ENCODE measurements around the gene SYNRG. TPM values are rescaled to one million over a fixed set of nuclear protein-coding genes. Genes with fewer than 3 reads are reported as not detected.

SYNRG gene
- total and polyA plus RNA-seq, 4 donors = 5.9 to 67.4 (median 22.3) TPM

- Histone ChIP-seq H3K9me3 (ENCODE audit: control insufficient read depth in 4 of 4, insufficient read depth in 3 of 4, low read length in 3 of 4) (no peaks in the 10 kb centered on the region), H3K4me3 (no peak overlapping the region), H3K4me1 (ENCODE audit: control insufficient read depth in 5 of 5, insufficient read depth in 5 of 5, low read length in 5 of 5) (peaks cover 0 to 3% (median 0%) of the 10 kb centered on the region in 5 donors), H3K27me3 (ENCODE audit: control insufficient read depth in 3 of 3, insufficient read depth in 3 of 3, low read length in 2 of 3) (no peaks in the 10 kb centered on the region), H3K36me3 (ENCODE audit: control insufficient read depth in 4 of 4, insufficient read depth in 4 of 4, low read length in 4 of 4) (peaks cover 4 to 47% (median 38%) of the 10 kb centered on the region in 4 donors), H3K9ac (ENCODE audit: insufficient read depth in 1 of 2, low read length in 2 of 2) (no peak overlapping the region), H3K27ac (ENCODE audit: low read depth in 1 of 2, low read length in 1 of 2) (no peak overlapping the region)
- TF ChIP-seq, protein P1, sequence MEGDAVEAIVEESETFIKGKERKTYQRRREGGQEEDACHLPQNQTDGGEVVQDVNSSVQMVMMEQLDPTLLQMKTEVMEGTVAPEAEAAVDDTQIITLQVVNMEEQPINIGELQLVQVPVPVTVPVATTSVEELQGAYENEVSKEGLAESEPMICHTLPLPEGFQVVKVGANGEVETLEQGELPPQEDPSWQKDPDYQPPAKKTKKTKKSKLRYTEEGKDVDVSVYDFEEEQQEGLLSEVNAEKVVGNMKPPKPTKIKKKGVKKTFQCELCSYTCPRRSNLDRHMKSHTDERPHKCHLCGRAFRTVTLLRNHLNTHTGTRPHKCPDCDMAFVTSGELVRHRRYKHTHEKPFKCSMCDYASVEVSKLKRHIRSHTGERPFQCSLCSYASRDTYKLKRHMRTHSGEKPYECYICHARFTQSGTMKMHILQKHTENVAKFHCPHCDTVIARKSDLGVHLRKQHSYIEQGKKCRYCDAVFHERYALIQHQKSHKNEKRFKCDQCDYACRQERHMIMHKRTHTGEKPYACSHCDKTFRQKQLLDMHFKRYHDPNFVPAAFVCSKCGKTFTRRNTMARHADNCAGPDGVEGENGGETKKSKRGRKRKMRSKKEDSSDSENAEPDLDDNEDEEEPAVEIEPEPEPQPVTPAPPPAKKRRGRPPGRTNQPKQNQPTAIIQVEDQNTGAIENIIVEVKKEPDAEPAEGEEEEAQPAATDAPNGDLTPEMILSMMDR (IDR thresholded peaks at IDR 0.05; ENCODE audit: control extremely low read depth, extremely low read depth) = no peak
- WGBS, 2 donors = 51 to 78% methylated on average over 5 of the region's 5 CpGs
- DNase-seq (no peak), ATAC-seq (ENCODE audit: insufficient read depth, low FRiP score) (no peak)
These were observed 89.8 kb downstream of the SYNRG start for GRCh38 chr17:37519251-37519985.

GRCh38 chr17:37518826-37519225 lies 90.4 kb downstream of the SYNRG start:
- 86 to 87% methylated on average over 8 of the region's 8 CpGs for WGBS, 2 donors
- ATAC-seq (ENCODE audit: insufficient read depth, low FRiP score) (no peak), DNase-seq (no peak)
- no peak overlapping the region for H3K27ac ChIP-seq (ENCODE audit: low read depth in 1 of 2, low read length in 1 of 2)
- no peak overlapping the region for H3K9ac ChIP-seq (ENCODE audit: insufficient read depth in 1 of 2, low read length in 2 of 2)
- no peaks in the 10 kb centered on the region for H3K9me3 ChIP-seq (ENCODE audit: control insufficient read depth in 4 of 4, insufficient read depth in 3 of 4, low read length in 3 of 4)
- peaks cover 0 to 3% (median 0%) of the 10 kb centered on the region in 5 donors for H3K4me1 ChIP-seq (ENCODE audit: control insufficient read depth in 5 of 5, insufficient read depth in 5 of 5, low read length in 5 of 5)
- TF ChIP-seq, protein P1 (IDR thresholded peaks at IDR 0.05; ENCODE audit: control extremely low read depth, extremely low read depth) = no peak
- H3K27me3 ChIP-seq (ENCODE audit: control insufficient read depth in 3 of 3, insufficient read depth in 3 of 3, low read length in 2 of 3) = no peaks in the 10 kb centered on the region
- H3K4me3 ChIP-seq = no peak overlapping the region
- H3K36me3 ChIP-seq (ENCODE audit: control insufficient read depth in 4 of 4, insufficient read depth in 4 of 4, low read length in 4 of 4) = peaks cover 4 to 44% (median 38%) of the 10 kb centered on the region in 4 donors

DNA sequence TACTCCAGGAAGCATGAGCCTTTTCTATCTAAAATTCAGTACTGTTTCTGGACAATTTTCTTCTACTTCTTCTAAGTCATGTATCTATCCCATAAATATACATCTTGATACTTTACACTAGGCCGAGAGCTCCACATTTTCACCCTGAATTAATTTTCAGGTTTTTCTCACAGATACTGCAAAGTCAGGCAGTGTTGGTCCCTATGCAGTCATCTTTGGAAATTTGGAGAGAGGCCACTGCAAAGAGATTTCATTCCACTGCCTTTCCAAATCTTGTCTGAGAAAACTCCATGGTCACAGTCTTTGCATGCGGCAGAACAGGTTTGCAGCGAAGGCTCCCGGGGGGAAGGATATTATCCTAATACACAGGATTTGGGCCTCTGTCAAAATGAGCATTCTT lies 91.3 kb downstream of the SYNRG start:
- DNase-seq = no peak
- WGBS, 2 donors = 95 to 97% methylated on average over 4 of the region's 4 CpGs
- ATAC-seq (ENCODE audit: insufficient read depth, low FRiP score) = no peak
- H3K27me3 ChIP-seq (ENCODE audit: control insufficient read depth in 3 of 3, insufficient read depth in 3 of 3, low read length in 2 of 3) = no peaks in the 10 kb centered on the region
- TF ChIP-seq, protein P1 (IDR thresholded peaks at IDR 0.05; ENCODE audit: control extremely low read depth, extremely low read depth) = no peak
- peaks cover 0 to 3% (median 0%) of the 10 kb centered on the region in 5 donors for H3K4me1 ChIP-seq (ENCODE audit: control insufficient read depth in 5 of 5, insufficient read depth in 5 of 5, low read length in 5 of 5)
- peaks cover 7 to 40% (median 30%) of the 10 kb centered on the region in 4 donors for H3K36me3 ChIP-seq (ENCODE audit: control insufficient read depth in 4 of 4, insufficient read depth in 4 of 4, low read length in 4 of 4)
- no peak overlapping the region for H3K4me3 ChIP-seq
- H3K9me3 ChIP-seq (ENCODE audit: control insufficient read depth in 4 of 4, insufficient read depth in 3 of 4, low read length in 3 of 4) = no peaks in the 10 kb centered on the region
- no peak overlapping the region for H3K27ac ChIP-seq (ENCODE audit: low read depth in 1 of 2, low read length in 1 of 2)
- H3K9ac ChIP-seq (ENCODE audit: insufficient read depth in 1 of 2, low read length in 2 of 2) = no peak overlapping the region

Measured in lung (tissue), 12 donors.